Measurements from ENCODE around the gene SLC17A8. TPM values are rescaled to one million over a fixed set of nuclear protein-coding genes. Genes with fewer than 3 reads are reported as not detected.

Gene SLC17A8
- total RNA-seq, 1 donor from 2014 or later: not detected

- H3K36me3 Mint-ChIP-seq (ENCODE audit: low read depth, unreplicated experiment): peaks cover 7% of the 10 kb centered on the region
- no peaks in the 10 kb centered on the region for H3K9me3 Mint-ChIP-seq (ENCODE audit: unreplicated experiment)
- no peak overlapping the region for H3K27ac Mint-ChIP-seq (ENCODE audit: unreplicated experiment)
- H3K4me3 ChIP-seq (ENCODE audit: insufficient read depth, low read depth, low read length): no peak overlapping the region
- H3K9me3 ChIP-seq (ENCODE audit: insufficient read depth, low read depth, low read length): no peaks in the 10 kb centered on the region
- FAIRE-seq: no peak
- no peak for TF ChIP-seq EZH2 (IDR thresholded peaks at IDR 0.05; ENCODE audit: insufficient read depth, low read length)
- no peak for TF ChIP-seq CTCF (IDR thresholded peaks at IDR 0.05; ENCODE audit: insufficient read depth, low read depth, low read length)
- peaks cover 19% of the 10 kb centered on the region for H3K36me3 ChIP-seq (ENCODE audit: insufficient read depth, low read length)
- H3K4me1 ChIP-seq (ENCODE audit: insufficient read depth, low read length): no peaks in the 10 kb centered on the region
- no peak overlapping the region for H3K4me2 ChIP-seq (ENCODE audit: low read length)
- no peak overlapping the region for H2AFZ ChIP-seq (ENCODE audit: low read depth, low read length)
- H4K20me1 ChIP-seq (ENCODE audit: insufficient read depth, low read length): no peaks in the 10 kb centered on the region
- H3K27me3 Mint-ChIP-seq (ENCODE audit: low read depth, unreplicated experiment): no peaks in the 10 kb centered on the region
- no peak overlapping the region for H3K27ac ChIP-seq (ENCODE audit: low read depth, low read length)
- H3K27me3 ChIP-seq (ENCODE audit: insufficient read depth, low read length): no peaks in the 10 kb centered on the region
- no peak for DNase-seq (ENCODE audit: low read depth)
- H3K79me2 ChIP-seq (ENCODE audit: insufficient read depth, low read length): no peaks in the 10 kb centered on the region
- H3K4me3 Mint-ChIP-seq (ENCODE audit: unreplicated experiment): no peak overlapping the region
- H3K9ac ChIP-seq (ENCODE audit: low read length): no peak overlapping the region
- no peaks in the 10 kb centered on the region for H3K4me1 Mint-ChIP-seq (ENCODE audit: low read depth, unreplicated experiment)
Measured at GRCh38 chr12:100317371-100317770, 39.5 kb upstream of the SLC17A8 start.

GRCh38 chr12:100324498-100324897, 32.4 kb upstream of the SLC17A8 start:
- Mint-ChIP-seq H3K4me3 (ENCODE audit: unreplicated experiment) (no peak overlapping the region), H3K4me1 (ENCODE audit: low read depth, unreplicated experiment) (no peaks in the 10 kb centered on the region), H3K36me3 (ENCODE audit: low read depth, unreplicated experiment) (peaks cover 4% of the 10 kb centered on the region), H3K27ac (ENCODE audit: unreplicated experiment) (no peak overlapping the region), H3K9me3 (ENCODE audit: unreplicated experiment) (no peaks in the 10 kb centered on the region), H3K27me3 (ENCODE audit: low read depth, unreplicated experiment) (no peaks in the 10 kb centered on the region)
- Histone ChIP-seq H3K27me3 (ENCODE audit: insufficient read depth, low read length) (no peaks in the 10 kb centered on the region), H3K4me1 (ENCODE audit: insufficient read depth, low read length) (no peaks in the 10 kb centered on the region), H3K36me3 (ENCODE audit: insufficient read depth, low read length) (peaks cover 15% of the 10 kb centered on the region), H3K27ac (ENCODE audit: low read depth, low read length) (no peak overlapping the region), H3K4me3 (ENCODE audit: insufficient read depth, low read depth, low read length) (no peak overlapping the region), H3K9me3 (ENCODE audit: insufficient read depth, low read depth, low read length) (no peaks in the 10 kb centered on the region), H3K4me2 (ENCODE audit: low read length) (no peak overlapping the region), H4K20me1 (ENCODE audit: insufficient read depth, low read length) (no peaks in the 10 kb centered on the region), H3K9ac (ENCODE audit: low read length) (no peak overlapping the region), H3K79me2 (ENCODE audit: insufficient read depth, low read length) (no peaks in the 10 kb centered on the region), H2AFZ (ENCODE audit: low read depth, low read length) (no peak overlapping the region)
- DNase-seq (ENCODE audit: low read depth): no peak
- no peak for FAIRE-seq
- TF ChIP-seq CTCF (IDR thresholded peaks at IDR 0.05; ENCODE audit: insufficient read depth, low read depth, low read length) (no peak), EZH2 (IDR thresholded peaks at IDR 0.05; ENCODE audit: insufficient read depth, low read length) (no peak)

GRCh38 chr12:100326208-100326607, 30.7 kb upstream of the SLC17A8 start:
- DNase-seq (ENCODE audit: low read depth) (no peak), FAIRE-seq (no peak)
- Mint-ChIP-seq H3K27me3 (ENCODE audit: low read depth, unreplicated experiment) (no peaks in the 10 kb centered on the region), H3K27ac (ENCODE audit: unreplicated experiment) (no peak overlapping the region), H3K4me1 (ENCODE audit: low read depth, unreplicated experiment) (no peaks in the 10 kb centered on the region), H3K36me3 (ENCODE audit: low read depth, unreplicated experiment) (peaks cover 3% of the 10 kb centered on the region), H3K4me3 (ENCODE audit: unreplicated experiment) (no peak overlapping the region), H3K9me3 (ENCODE audit: unreplicated experiment) (no peaks in the 10 kb centered on the region)
- Histone ChIP-seq H3K4me1 (ENCODE audit: insufficient read depth, low read length) (no peaks in the 10 kb centered on the region), H3K9ac (ENCODE audit: low read length) (no peak overlapping the region), H3K4me2 (ENCODE audit: low read length) (no peak overlapping the region), H3K4me3 (ENCODE audit: insufficient read depth, low read depth, low read length) (no peak overlapping the region), H3K27me3 (ENCODE audit: insufficient read depth, low read length) (no peaks in the 10 kb centered on the region), H3K36me3 (ENCODE audit: insufficient read depth, low read length) (peaks cover 25% of the 10 kb centered on the region), H2AFZ (ENCODE audit: low read depth, low read length) (no peak overlapping the region), H4K20me1 (ENCODE audit: insufficient read depth, low read length) (no peaks in the 10 kb centered on the region), H3K9me3 (ENCODE audit: insufficient read depth, low read depth, low read length) (no peaks in the 10 kb centered on the region), H3K27ac (ENCODE audit: low read depth, low read length) (no peak overlapping the region), H3K79me2 (ENCODE audit: insufficient read depth, low read length) (no peaks in the 10 kb centered on the region)
- no peak for TF ChIP-seq EZH2 (IDR thresholded peaks at IDR 0.05; ENCODE audit: insufficient read depth, low read length)
- TF ChIP-seq CTCF (IDR thresholded peaks at IDR 0.05; ENCODE audit: insufficient read depth, low read depth, low read length): no peak

All from astrocyte (in vitro differentiated cells and primary cell).